ENCODE results near the gene TAB2. TPM values are rescaled to one million over a fixed set of nuclear protein-coding genes. Genes with fewer than 3 reads are reported as not detected.

TAB2 gene
- total and polyA plus RNA-seq, 9 of the 15 experiments (the other 6 are each of a cell fraction or from before 2014, with no cell fraction given) = 9.1 to 38.3 (median 18.6) TPM

DNA sequence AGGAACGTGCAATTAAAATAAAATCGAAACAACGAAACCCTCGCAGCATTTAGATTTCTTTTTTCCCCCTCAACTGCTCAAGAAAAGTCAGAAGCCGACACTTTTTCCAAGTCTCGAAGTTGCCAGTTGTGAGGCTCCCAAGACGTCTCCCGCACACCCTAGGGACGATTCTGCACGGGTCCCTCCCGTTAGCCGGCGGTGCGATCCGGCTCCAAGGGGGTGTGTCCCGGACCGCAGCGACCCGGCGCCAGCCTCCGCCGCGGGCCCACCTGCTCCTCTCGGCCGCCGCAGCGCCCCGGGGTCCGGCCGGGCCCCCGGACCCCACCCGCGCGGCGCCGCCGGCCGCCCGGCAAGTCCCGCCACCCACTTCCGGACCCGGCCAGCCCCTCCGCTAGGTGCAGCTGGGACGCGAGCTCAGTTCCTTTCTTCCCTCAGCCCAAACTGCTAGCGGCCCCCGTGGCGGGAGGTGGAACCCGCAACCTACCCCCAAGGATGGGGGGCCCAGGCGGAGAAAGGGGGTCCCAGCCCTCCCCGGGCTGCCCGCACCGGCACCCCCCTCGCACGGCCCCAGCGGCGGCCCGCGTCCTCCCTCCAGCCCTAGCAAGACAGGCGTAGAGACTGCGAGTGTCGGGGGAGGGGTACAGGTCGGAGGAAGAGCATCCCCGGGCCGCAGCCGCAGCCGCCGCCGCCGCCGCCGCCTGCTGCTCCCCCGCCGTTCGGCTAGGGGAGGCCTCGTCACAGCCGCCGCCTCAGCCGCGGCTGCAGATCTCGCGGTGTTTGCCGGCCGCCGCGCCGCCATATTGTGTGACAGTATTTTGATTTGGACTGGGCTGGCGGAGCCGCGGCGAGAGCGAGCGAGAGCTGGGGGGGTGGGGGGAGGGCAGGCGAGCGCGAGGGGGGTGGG, 520 bp upstream of the TAB2 start (continued):
- peak; percentile 66; the same call in 1 of the 2 replicates for TF ChIP-seq THAP12 (CRISPR knock-in tag; IDR thresholded peaks at IDR 0.05)
- TF ChIP-seq TAF7 (tag; IDR thresholded peaks at IDR 0.05) = peak; percentile 55; the same call in 1 of the 2 replicates
- no peak for TF ChIP-seq TGIF2 (CRISPR knock-in tag; IDR thresholded peaks at IDR 0.05)
- TF ChIP-seq NR2C1 (IDR thresholded peaks at IDR 0.05) = no peak
- no peak for TF ChIP-seq NR2C1 (tag; IDR thresholded peaks at IDR 0.05)
- TF ChIP-seq, protein P1, sequence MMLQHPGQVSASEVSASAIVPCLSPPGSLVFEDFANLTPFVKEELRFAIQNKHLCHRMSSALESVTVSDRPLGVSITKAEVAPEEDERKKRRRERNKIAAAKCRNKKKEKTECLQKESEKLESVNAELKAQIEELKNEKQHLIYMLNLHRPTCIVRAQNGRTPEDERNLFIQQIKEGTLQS (IDR thresholded peaks at IDR 0.05) = no peak
- TF ChIP-seq, protein P1 (CRISPR knock-in tag; conservative IDR thresholded peaks at IDR 0.05) = no peak
- TF ChIP-seq EGR1 (conservative IDR thresholded peaks at IDR 0.05) = peak; percentile 33; the same call in 1 of the 2 replicates
- no peak for TF ChIP-seq ZNF449 (CRISPR knock-in tag; IDR thresholded peaks at IDR 0.05)
- TF ChIP-seq ARID3B (CRISPR knock-in tag; IDR thresholded peaks at IDR 0.05; ENCODE audit: borderline replicate concordance) = peak; percentile 66; the same call in 1 of the 2 replicates
- TF ChIP-seq L3MBTL2 (IDR thresholded peaks at IDR 0.05) = peak; percentile 49
- TF ChIP-seq SETDB1 (IDR thresholded peaks at IDR 0.05; ENCODE audit: low read length) = no peak
- TF ChIP-seq E2F5 (CRISPR knock-in tag; IDR thresholded peaks at IDR 0.05) = no peak
- no peak for TF ChIP-seq RBM17 (IDR thresholded peaks at IDR 0.05; ENCODE audit: borderline replicate concordance, low read depth, low read length)
- peak; percentile 53; the same call in 1 of the 2 replicates for TF ChIP-seq ZNF347 (CRISPR knock-in tag; IDR thresholded peaks at IDR 0.05; ENCODE audit: low read depth)
- TF ChIP-seq RUNX1 (IDR thresholded peaks at IDR 0.05; ENCODE audit: low read depth) = no peak
- TF ChIP-seq YY1 (IDR thresholded peaks at IDR 0.05; ENCODE audit: borderline replicate concordance in 1 of 3, control insufficient read depth in 1 of 3, extremely low read depth in 1 of 3, insufficient read depth in 3 of 3, insufficient read length in 1 of 3, insufficient replicate concordance in 2 of 3, low read depth in 1 of 3, low read length in 2 of 3) = peak; percentile 60 to 95 (median 93)
